HG02973 (cell line): ENCODE results near the gene EDAR.

Experiments used
- ATAC-seq: cut with Tn5 transposase; IDR thresholded peaks from one replicate; pipeline ENCODE4 v1.9.1; 2021; ENCODE audit warnings: moderate library complexity; ENCODE audit not compliant: unreplicated experiment

EDAR gene

DNA sequence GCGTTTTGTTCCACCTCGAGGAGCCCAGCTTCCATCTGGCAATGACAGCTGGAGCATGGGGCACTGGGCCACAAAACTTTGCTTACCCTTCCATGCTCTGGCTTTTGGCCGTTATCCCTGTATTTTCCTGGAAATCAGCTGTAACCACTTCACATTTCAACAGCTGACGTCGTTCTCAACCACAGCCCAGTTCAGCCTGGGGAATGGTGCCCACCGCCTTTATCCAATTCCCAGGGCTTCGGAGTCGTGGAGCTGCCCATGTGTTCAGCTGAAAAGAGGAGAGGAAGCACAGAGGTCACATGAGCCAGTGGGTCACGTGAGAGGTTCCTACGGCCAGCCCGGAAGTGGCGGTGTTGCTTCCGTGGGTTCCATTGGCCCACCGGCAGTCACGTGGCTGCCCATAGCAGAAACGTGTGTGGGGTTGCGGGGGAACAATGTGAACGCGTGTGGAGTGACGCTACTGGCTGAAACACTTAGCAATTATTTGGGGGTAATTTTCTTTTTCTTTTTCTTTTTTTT lies 16.7 kb upstream of the EDAR start:
- no peak for ATAC-seq

- no peak for ATAC-seq
Measured at GRCh38 chr2:109001201-109001600, 12.2 kb upstream of the EDAR start.

GRCh38 chr2:109000738-109001137 lies 11.7 kb upstream of the EDAR start:
- no peak for ATAC-seq

GRCh38 chr2:108998911-108999310 lies 9.9 kb upstream of the EDAR start:
- no peak for ATAC-seq

DNA sequence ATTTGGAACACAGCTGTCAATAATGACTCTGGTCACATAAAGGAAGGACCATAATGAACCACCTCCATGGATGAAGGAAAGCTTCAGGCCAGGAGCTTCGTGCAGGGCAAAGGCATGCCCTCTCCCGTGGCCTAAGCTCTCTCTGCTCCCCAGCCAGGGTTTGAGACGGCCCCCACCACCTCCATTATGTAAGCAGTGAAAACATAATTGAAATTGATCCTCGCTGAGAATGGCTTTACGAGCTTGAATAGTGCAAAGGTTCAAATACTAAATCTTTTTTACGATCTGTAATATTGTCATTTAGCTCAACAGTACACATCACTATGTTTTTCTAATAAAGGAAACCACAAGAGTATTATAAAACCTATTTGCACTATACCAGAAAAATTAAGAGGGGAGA lies 5.2 kb upstream of the EDAR start:
- no peak for ATAC-seq

DNA sequence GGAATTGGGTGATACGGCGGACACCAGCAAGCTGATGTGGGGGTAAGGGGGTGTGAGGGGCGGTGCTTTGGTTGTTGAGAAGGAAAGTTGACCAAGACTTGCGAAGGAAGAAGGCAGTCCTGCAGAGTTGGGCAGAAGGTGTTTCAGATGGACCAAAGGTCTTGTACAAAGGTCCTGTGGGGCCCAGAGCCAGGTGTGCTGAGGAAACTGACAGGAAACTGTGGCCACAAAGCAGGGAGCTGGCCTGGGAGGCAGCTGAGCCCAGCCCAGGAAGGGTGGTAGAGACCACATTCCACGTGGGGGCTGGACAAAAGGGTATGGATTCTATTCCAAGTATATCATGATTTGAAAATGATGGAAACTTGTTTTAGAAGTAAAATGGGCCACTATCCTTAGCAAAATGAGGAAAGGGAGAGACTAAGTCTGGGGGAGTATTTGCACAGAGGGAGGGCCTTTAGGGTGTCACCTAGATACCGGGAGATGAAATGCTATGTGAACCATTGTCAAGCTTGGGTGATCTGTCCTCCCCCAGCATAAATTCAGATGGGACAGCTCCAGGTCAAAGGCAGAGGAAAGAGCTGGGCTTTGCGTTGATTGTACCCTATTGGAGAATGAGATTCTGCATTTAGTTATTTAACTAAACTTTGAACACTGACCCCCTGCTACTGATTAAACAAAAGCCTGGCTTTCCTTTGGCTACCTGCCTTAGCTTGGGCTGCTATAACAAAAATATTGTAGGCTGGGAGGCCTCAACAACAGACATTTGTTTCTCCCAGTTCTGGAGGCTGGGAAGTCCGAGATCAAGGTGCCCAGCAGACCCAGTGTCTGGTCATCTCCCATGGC lies 4.3 kb upstream of the EDAR start:
- no peak for ATAC-seq

- ATAC-seq = no peak
Measured at GRCh38 chr2:108988076-108988795, 784 bp downstream of the EDAR start.

GRCh38 chr2:108986916-108987510 lies 2.0 kb downstream of the EDAR start:
- ATAC-seq = no peak

- no peak for ATAC-seq
Measured at GRCh38 chr2:108983610-108984009, 5.4 kb downstream of the EDAR start.

- no peak for ATAC-seq
Measured at GRCh38 chr2:108983061-108983460, 6.0 kb downstream of the EDAR start.

DNA sequence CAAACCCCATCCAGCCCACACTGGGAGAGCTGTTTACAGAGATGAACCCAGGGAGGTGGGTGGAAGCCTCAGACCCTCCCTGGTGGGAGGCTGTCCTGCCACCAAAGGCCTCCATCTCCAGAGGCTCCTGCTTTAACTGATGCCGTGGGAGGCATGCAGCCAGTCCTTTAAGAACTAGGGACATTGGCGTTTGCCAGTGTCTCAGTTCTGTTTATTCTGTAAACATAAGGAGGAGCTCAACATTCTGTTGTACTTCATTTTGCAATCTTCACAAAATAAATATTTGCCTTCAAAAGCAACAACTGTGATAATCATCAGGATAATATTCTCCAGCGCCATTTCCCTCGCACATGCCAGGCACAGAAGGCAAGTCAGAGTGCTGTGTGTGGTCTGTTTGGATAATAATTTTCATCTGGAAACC lies 6.8 kb downstream of the EDAR start:
- ATAC-seq = no peak

DNA sequence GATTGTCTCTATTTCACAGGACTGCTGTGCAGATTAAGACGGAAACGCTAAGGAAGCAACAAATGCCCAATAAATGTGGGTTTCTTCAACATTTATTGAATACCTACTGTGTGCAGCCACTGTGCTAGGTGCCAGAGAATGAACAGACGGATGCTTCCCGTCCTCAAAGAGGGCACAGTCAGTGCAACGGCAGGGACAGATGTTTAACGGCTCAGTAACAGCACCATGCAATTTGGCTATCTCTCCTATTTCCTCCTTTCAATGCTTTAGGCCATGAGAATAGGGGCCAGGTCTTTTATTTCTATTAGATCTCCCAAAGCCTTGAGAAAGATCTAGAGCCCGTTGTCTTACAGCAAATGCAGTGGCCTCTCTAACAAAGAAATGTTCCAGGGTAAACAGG lies 7.2 kb downstream of the EDAR start:
- no peak for ATAC-seq

DNA sequence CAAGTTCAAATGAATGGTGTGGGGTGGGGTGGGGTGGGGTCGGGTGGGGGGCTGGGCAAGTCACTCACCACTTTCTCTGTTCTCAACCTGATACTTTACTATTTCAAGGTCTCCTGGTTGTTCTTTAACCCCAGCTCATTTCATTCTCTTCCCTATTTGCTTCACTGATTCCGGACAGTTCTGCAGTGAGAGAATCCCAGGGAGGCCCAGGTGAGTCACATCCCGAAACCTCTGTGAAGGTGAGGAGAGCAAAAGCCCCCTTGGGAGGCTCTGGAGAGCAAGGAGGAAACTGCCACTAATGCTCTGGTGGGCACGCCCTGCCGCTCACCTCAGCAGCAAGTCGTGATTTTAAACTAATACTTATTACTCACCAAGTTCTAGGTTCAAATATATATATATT lies 8.9 kb downstream of the EDAR start:
- ATAC-seq = no peak

- no peak for ATAC-seq
Measured at GRCh38 chr2:108979461-108979860, 9.6 kb downstream of the EDAR start.

- ATAC-seq = no peak
Measured at GRCh38 chr2:108978709-108979111, 10.3 kb downstream of the EDAR start.

- no peak for ATAC-seq
Measured at GRCh38 chr2:108975613-108976435, 13.2 kb downstream of the EDAR start.

DNA sequence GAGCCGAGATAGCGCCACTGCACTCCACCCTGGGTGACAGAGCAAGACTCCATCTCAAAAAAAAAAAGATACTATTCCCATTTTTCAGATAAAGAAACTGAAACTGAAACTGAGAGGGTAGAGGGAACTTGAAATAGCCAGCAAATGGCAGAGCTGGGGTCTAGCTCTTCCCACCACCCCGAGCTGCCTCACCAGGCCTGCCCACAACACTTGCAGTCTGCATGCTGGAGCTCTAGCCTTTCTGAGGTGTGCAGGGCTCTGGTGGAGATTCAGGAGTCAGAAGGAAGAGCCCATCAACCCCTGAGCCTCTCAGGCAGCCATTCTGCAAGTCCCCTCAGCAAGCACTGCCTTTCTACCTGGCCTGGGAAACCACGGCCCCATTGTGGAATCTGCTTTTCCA lies 14.3 kb downstream of the EDAR start:
- no peak for ATAC-seq

- no peak for ATAC-seq
Measured at GRCh38 chr2:108972663-108973062, 16.4 kb downstream of the EDAR start.

- ATAC-seq = no peak
Measured at GRCh38 chr2:108971661-108972566, 17.1 kb downstream of the EDAR start.

GRCh38 chr2:108970369-108970768 lies 18.7 kb downstream of the EDAR start:
- no peak for ATAC-seq
